ENCODE results near the gene SFI1. TPM values are rescaled to one million over a fixed set of nuclear protein-coding genes. Genes with fewer than 3 reads are reported as not detected.
"Not testable (repeated sequence)": the region's sequence is repeated elsewhere in the genome, so short reads cannot be mapped to it uniquely, and the experiment has no call there.

The SFI1 gene
- total and polyA plus RNA-seq, 11 donors, result 2.2 to 18.3 (median 6.4) TPM

DNA sequence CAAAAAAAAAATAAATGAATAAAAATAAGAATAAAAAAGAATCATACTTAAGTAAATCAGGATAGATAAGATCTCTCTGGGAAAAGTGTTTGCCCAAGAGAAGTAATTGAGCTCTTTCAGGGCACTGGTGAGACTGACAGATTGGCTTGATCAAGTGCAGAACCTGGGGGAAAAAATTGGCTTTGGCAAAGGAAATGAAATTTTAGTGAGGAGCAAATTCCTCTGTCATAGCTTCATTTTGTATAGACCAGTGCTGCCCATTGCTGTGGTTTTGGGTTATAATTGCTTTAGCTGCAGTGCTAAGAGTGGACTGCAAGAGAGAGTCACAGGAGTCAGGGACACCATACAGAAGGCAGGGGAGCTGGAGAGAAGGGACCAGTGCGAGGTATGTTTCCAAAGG lies 35.7 kb downstream of the SFI1 start:
- intact Hi-C loops (cut with DNase I), result no loop called here
- no peaks in the 10 kb centered on the region for H3K27me3 ChIP-seq
- no peak overlapping the region for H3K4me3 ChIP-seq
- H3K9me3 ChIP-seq, result no peaks in the 10 kb centered on the region
- peaks cover 0 to 7% (median 0%) of the 10 kb centered on the region in 12 donors for H3K4me1 ChIP-seq
- 76 to 95% (median 90%) methylated on average over 1 of the region's 1 CpG for WGBS, 4 donors
- no peak for ATAC-seq
- no peak for DNase-seq
- H3K36me3 ChIP-seq, result peaks cover 0 to 8% (median 0%) of the 10 kb centered on the region in 9 donors
- H3K27ac ChIP-seq, result no peak overlapping the region
- TF ChIP-seq, protein P1, sequence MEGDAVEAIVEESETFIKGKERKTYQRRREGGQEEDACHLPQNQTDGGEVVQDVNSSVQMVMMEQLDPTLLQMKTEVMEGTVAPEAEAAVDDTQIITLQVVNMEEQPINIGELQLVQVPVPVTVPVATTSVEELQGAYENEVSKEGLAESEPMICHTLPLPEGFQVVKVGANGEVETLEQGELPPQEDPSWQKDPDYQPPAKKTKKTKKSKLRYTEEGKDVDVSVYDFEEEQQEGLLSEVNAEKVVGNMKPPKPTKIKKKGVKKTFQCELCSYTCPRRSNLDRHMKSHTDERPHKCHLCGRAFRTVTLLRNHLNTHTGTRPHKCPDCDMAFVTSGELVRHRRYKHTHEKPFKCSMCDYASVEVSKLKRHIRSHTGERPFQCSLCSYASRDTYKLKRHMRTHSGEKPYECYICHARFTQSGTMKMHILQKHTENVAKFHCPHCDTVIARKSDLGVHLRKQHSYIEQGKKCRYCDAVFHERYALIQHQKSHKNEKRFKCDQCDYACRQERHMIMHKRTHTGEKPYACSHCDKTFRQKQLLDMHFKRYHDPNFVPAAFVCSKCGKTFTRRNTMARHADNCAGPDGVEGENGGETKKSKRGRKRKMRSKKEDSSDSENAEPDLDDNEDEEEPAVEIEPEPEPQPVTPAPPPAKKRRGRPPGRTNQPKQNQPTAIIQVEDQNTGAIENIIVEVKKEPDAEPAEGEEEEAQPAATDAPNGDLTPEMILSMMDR (IDR thresholded peaks at IDR 0.05), result no peak
- no peak for TF ChIP-seq POLR2A (IDR thresholded peaks at IDR 0.05)

DNA sequence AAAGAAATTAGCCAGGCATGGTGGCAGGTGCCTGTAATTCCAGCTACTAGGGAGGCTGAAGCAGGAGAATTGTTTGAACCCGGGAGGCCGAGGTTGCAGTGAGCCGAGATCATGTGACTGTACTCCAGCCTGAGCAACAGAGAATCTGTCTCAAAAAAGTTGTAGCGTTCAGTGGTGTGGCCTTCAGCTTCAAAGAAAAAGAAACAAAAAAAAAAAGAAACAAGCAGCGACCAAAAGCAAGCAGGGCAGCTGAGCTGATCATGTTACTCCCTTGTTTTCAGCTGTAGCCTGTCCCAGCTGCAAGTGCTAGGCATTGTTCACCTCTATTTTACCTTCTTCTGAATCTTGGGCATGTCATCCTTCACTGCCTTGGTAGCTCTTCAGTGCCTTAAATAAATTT lies 37.0 kb downstream of the SFI1 start:
- Histone ChIP-seq H3K4me1 (peaks cover 0 to 7% (median 0%) of the 10 kb centered on the region in 12 donors), H3K36me3 (peaks cover 0 to 9% (median 0%) of the 10 kb centered on the region in 9 donors), H3K4me3 (no peak overlapping the region), H3K27ac (no peak overlapping the region), H3K27me3 (no peaks in the 10 kb centered on the region), H3K9me3 (no peaks in the 10 kb centered on the region)
- TF ChIP-seq, protein P1 (IDR thresholded peaks at IDR 0.05), result no peak
- no peak for TF ChIP-seq POLR2A (IDR thresholded peaks at IDR 0.05)
- ATAC-seq, result no peak
- intact Hi-C loops (cut with DNase I), result no loop called here
- no peak for DNase-seq
- 89 to 92% (median 90%) methylated on average over 5 of the region's 5 CpGs for WGBS, 4 donors

DNA sequence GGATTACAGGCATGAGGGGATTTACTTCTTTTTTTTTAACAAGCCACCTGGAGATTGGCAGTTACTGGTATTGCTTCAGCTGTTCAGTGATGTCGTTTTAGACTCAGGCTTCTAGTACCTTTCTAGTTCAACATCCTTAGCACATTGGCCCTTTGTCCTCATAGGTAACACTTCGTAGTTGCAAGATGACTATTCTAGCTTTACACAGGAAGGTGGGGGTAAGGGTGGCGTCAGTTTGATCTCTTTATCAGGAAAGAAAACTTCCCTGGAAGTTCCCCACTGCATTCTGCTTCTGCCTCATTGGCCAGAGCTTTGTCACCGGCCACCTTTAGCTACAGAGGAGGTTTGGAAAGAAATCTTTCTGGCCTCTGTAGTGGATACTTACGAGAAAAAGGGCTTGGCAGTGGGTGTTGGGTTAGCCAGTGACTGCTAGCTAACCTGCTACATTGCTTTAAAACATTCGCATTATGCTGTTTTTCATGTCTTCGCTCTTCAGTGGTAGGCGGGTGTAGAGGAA lies 40.7 kb downstream of the SFI1 start:
- no peak for ATAC-seq
- Histone ChIP-seq H3K4me3 (no peak overlapping the region), H3K9me3 (no peaks in the 10 kb centered on the region), H3K36me3 (peaks cover 0 to 5% (median 0%) of the 10 kb centered on the region in 9 donors), H3K27ac (no peak overlapping the region), H3K4me1 (no peaks in the 10 kb centered on the region), H3K27me3 (no peaks in the 10 kb centered on the region)
- WGBS, 4 donors, result 75 to 79% (median 78%) methylated on average over 8 of the region's 8 CpGs
- intact Hi-C loops (cut with DNase I), result no loop called here
- DNase-seq, result no peak
- TF ChIP-seq, protein P1 (IDR thresholded peaks at IDR 0.05), result no peak
- no peak for TF ChIP-seq POLR2A (IDR thresholded peaks at IDR 0.05)

DNA sequence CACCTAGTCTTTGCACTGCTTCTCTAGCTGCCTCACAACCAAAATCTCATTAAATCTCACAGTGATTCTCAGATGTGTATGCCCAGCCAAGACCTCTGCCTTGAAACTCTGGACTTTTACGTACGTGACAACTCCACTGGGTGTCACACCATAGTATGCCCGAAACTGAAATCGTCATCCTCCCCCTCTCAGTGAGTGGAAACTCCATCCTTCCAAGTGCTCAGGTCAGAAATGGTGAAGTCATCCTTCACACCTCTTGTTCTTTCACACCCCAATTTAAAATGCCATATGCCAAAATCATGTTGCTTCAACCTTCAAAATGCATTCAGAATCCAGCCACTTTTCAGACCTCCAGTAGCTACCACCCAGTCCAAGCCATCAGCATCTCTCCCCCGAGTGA lies 42.5 kb downstream of the SFI1 start:
- DNase-seq (no peak), ATAC-seq (no peak)
- intact Hi-C loops (cut with DNase I), result no loop called here
- no peak overlapping the region for H3K4me3 ChIP-seq
- 90 to 96% (median 92%) methylated on average over 5 of the region's 5 CpGs for WGBS, 4 donors
- H3K27ac ChIP-seq, result no peak overlapping the region
- H3K9me3 ChIP-seq, result no peaks in the 10 kb centered on the region
- H3K27me3 ChIP-seq, result no peaks in the 10 kb centered on the region
- no peaks in the 10 kb centered on the region for H3K4me1 ChIP-seq
- peaks cover 0 to 5% (median 0%) of the 10 kb centered on the region in 9 donors for H3K36me3 ChIP-seq
- TF ChIP-seq, protein P1 (IDR thresholded peaks at IDR 0.05), result no peak
- no peak for TF ChIP-seq POLR2A (IDR thresholded peaks at IDR 0.05)

DNA sequence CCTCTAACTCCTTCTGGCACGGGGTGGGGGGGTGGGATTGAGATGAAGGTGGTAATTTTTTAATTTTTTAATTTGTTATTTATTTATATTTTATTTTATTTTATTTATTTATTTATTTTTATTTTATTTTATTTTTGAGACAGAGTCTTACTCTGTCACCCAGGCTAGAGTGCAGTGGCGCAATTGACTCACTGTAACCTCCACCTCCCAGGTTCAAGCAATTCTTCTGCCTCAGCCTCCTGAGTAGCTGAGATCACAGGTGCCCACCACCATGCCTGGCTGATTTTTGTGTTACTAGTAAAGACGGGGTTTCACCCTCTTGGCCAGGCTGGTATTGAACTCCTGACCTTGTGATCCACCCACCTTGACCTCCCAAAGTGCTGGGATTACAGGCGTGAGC lies 43.8 kb downstream of the SFI1 start:
- 95 to 98% (median 97%) methylated on average over 4 of the region's 4 CpGs for WGBS, 4 donors
- H3K9me3 ChIP-seq; ATAC-seq; intact Hi-C loops (cut with DNase I); H3K4me3 ChIP-seq; H3K27ac ChIP-seq; DNase-seq; H3K27me3 ChIP-seq; H3K4me1 ChIP-seq; H3K36me3 ChIP-seq: not testable (repeated sequence)

Data from heart left ventricle (tissue), 16 donors.